ENCODE measurements around the gene TMEM178B. TPM values are rescaled to one million over a fixed set of nuclear protein-coding genes. Genes with fewer than 3 reads are reported as not detected.
A peak's percentile ranks its signal among the peaks of the same experiment; 100 is the strongest.

TMEM178B gene
- polyA plus RNA-seq, 1 of the 3 experiments (the other 2 are of a cell fraction): 0.20 TPM

DNA sequence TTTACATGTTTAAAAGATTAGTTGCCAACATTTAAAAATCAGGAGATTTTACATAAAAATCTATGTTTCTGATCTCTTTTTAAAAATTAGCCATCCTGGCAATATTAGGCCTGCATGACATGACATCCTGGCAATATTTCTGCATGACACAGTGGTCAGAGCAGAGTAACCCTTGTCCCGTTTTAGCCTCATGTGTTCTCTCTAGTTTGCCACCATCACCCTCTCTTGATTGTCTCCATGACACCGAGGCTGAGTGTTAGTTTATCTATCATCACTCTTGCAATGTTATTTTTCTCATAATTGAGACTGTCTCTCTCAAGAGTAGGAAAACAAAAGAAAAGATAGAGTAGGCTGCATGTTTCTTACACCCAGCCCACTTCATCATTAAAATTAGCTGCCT is 287.6 kb downstream of the TMEM178B start:
- H4K20me1 ChIP-seq (ENCODE audit: insufficient read depth): no peaks in the 10 kb centered on the region
- CTCF ChIA-PET: interaction anchor here (0.6 kb wide), 1 partner anchor 187 kb away, joined by 3 read pairs; no protein-coding TSS in a partner anchor
- TF ChIP-seq SIN3A (IDR thresholded peaks at IDR 0.05; ENCODE audit: borderline replicate concordance, low read depth, low read length) (no peak), MEF2A (IDR thresholded peaks at IDR 0.05; ENCODE audit: borderline replicate concordance, low read depth) (no peak), EP300 (IDR thresholded peaks at IDR 0.05; ENCODE audit: borderline replicate concordance in 1 of 2, low read depth in 1 of 2, low read length in 1 of 2) (no peak), CHD2 (IDR thresholded peaks at IDR 0.05; ENCODE audit: low read length, partially characterized antibody) (no peak), TAF1 (IDR thresholded peaks at IDR 0.05; ENCODE audit: borderline replicate concordance, low read depth, low read length) (no peak), TEAD4 (IDR thresholded peaks at IDR 0.05; ENCODE audit: borderline replicate concordance, insufficient read depth) (no peak), MXI1 (IDR thresholded peaks at IDR 0.05; ENCODE audit: low read depth, low read length) (no peak), EZH2phosphoT487 (IDR thresholded peaks at IDR 0.05; ENCODE audit: borderline replicate concordance, low read depth) (no peak)
- TF ChIP-seq, protein P1, sequence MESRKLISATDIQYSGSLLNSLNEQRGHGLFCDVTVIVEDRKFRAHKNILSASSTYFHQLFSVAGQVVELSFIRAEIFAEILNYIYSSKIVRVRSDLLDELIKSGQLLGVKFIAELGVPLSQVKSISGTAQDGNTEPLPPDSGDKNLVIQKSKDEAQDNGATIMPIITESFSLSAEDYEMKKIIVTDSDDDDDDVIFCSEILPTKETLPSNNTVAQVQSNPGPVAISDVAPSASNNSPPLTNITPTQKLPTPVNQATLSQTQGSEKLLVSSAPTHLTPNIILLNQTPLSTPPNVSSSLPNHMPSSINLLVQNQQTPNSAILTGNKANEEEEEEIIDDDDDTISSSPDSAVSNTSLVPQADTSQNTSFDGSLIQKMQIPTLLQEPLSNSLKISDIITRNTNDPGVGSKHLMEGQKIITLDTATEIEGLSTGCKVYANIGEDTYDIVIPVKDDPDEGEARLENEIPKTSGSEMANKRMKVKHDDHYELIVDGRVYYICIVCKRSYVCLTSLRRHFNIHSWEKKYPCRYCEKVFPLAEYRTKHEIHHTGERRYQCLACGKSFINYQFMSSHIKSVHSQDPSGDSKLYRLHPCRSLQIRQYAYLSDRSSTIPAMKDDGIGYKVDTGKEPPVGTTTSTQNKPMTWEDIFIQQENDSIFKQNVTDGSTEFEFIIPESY (IDR thresholded peaks at IDR 0.05; ENCODE audit: borderline replicate concordance, low read depth): no peak
- no peak overlapping the region for H3K4me2 ChIP-seq
- H3K27ac ChIP-seq (ENCODE audit: low read depth in 2 of 2, low read length in 1 of 2): peak overlapping the region in 1 of 2 experiments; percentile 76; a peak in 2 of 4 replicates
- H3K4me3 ChIP-seq (ENCODE audit: low read depth in 2 of 2, low read length in 1 of 2): no peak overlapping the region
- WGBS (ENCODE audit: low lambda C conversion rate): 8% methylated on average over 2 of the region's 2 CpGs
- no peak overlapping the region for H2AFZ ChIP-seq (ENCODE audit: low read depth)
- H3K9me2 ChIP-seq: no peaks in the 10 kb centered on the region
- H3K79me2 ChIP-seq (ENCODE audit: insufficient read depth): no peaks in the 10 kb centered on the region
- H3K4me1 ChIP-seq (ENCODE audit: control insufficient read depth in 1 of 2, insufficient read depth in 2 of 2, low read depth in 1 of 2, low read length in 1 of 2): peaks cover 0 to 35% of the 10 kb centered on the region in 2 experiments; a peak in 2 of 4 replicates
- POLR2A ChIA-PET: no interaction called here
- no peaks in the 10 kb centered on the region for H3K27me3 ChIP-seq (ENCODE audit: insufficient read depth)
- H3F3A ChIP-seq (replicated peaks; ENCODE audit: insufficient read depth): no peaks in the 10 kb centered on the region
- DNase-seq: no peak
- H3K36me3 ChIP-seq (replicated peaks in 1 of 2; ENCODE audit: control insufficient read depth in 1 of 2, insufficient read depth in 2 of 2, low read length in 1 of 2): no peaks in the 10 kb centered on the region
- no peaks in the 10 kb centered on the region for H3K9me3 ChIP-seq
- H3K9ac ChIP-seq: no peak overlapping the region

DNA sequence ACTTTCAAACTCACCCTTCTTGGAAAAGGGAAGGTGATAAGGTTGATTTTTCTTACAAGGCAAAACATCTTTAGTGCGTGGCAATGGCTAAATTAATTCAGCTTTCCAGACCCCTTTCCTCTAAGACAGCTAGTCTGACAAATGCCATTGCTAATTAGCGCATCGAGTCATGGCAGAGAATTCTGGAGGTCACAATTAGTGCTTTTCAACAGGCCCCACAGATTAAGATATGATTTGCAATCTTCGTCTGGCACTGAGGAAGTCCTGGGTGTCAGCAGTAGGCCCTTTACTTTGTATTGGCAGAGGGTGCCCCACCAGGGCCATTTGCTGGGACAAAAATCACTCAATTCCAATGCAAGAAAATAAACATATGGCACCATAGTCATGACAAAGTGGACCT is 288.1 kb downstream of the TMEM178B start:
- Histone ChIP-seq H3K4me1 (ENCODE audit: control insufficient read depth in 1 of 2, insufficient read depth in 2 of 2, low read depth in 1 of 2, low read length in 1 of 2) (peaks cover 0 to 35% of the 10 kb centered on the region in 2 experiments; a peak in 2 of 4 replicates), H3K36me3 (replicated peaks in 1 of 2; ENCODE audit: control insufficient read depth in 1 of 2, insufficient read depth in 2 of 2, low read length in 1 of 2) (no peaks in the 10 kb centered on the region), H3K79me2 (ENCODE audit: insufficient read depth) (no peaks in the 10 kb centered on the region), H4K20me1 (ENCODE audit: insufficient read depth) (no peaks in the 10 kb centered on the region), H3F3A (replicated peaks; ENCODE audit: insufficient read depth) (no peaks in the 10 kb centered on the region), H3K27me3 (ENCODE audit: insufficient read depth) (no peaks in the 10 kb centered on the region), H3K4me2 (no peak overlapping the region), H2AFZ (ENCODE audit: low read depth) (no peak overlapping the region), H3K9me2 (no peaks in the 10 kb centered on the region), H3K9me3 (no peaks in the 10 kb centered on the region), H3K27ac (ENCODE audit: low read depth in 2 of 2, low read length in 1 of 2) (peak overlapping the region in 1 of 2 experiments; percentile 76; a peak in 2 of 4 replicates), H3K4me3 (ENCODE audit: low read depth in 2 of 2, low read length in 1 of 2) (no peak overlapping the region), H3K9ac (no peak overlapping the region)
- WGBS (ENCODE audit: low lambda C conversion rate): 36% methylated on average over 4 of the region's 4 CpGs
- POLR2A ChIA-PET: no interaction called here
- TF ChIP-seq SIN3A (IDR thresholded peaks at IDR 0.05; ENCODE audit: borderline replicate concordance, low read depth, low read length): no peak
- peak; percentile 31; the same call in 1 of the 2 replicates for TF ChIP-seq RCOR1 (IDR thresholded peaks at IDR 0.05; ENCODE audit: low read length)
- no peak for TF ChIP-seq GABPA (IDR thresholded peaks at IDR 0.05; ENCODE audit: low read depth)
- TF ChIP-seq SMC3 (IDR thresholded peaks at IDR 0.05; ENCODE audit: low read depth, low read length): no peak
- peak; percentile 53 for TF ChIP-seq GATA2 (CRISPR knock-in tag; IDR thresholded peaks at IDR 0.05)
- TF ChIP-seq, protein P2, sequence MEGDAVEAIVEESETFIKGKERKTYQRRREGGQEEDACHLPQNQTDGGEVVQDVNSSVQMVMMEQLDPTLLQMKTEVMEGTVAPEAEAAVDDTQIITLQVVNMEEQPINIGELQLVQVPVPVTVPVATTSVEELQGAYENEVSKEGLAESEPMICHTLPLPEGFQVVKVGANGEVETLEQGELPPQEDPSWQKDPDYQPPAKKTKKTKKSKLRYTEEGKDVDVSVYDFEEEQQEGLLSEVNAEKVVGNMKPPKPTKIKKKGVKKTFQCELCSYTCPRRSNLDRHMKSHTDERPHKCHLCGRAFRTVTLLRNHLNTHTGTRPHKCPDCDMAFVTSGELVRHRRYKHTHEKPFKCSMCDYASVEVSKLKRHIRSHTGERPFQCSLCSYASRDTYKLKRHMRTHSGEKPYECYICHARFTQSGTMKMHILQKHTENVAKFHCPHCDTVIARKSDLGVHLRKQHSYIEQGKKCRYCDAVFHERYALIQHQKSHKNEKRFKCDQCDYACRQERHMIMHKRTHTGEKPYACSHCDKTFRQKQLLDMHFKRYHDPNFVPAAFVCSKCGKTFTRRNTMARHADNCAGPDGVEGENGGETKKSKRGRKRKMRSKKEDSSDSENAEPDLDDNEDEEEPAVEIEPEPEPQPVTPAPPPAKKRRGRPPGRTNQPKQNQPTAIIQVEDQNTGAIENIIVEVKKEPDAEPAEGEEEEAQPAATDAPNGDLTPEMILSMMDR (IDR thresholded peaks at IDR 0.05): no peak
- no peak for TF ChIP-seq NFIC (IDR thresholded peaks at IDR 0.05; ENCODE audit: borderline replicate concordance)
- no peak for TF ChIP-seq NRF1 (IDR thresholded peaks at IDR 0.05; ENCODE audit: low read depth, low read length)
- CTCF ChIA-PET: interaction anchor here (0.6 kb wide), 1 partner anchor 187 kb away, joined by 3 read pairs; no protein-coding TSS in a partner anchor
- DNase-seq: peak; percentile 31

All from SK-N-SH (cell line).